GM23338 (cell line): ENCODE results near the gene LIPG. TPM values are rescaled to one million over a fixed set of nuclear protein-coding genes. Genes with fewer than 3 reads are reported as not detected.
"Not testable (repeated sequence)": the region's sequence is repeated elsewhere in the genome, so short reads cannot be mapped to it uniquely, and the experiment has no call there.

Experiments used
- ATAC-seq: fragments of 200-7000 bp; cut with Tn5 transposase; 3 replicates; pipeline ENCODE4 v1.9.1; 2020
- DNase-seq: peaks from one replicate; pipeline ENCODE4 v3.0.0-alpha.2; 2015; ENCODE audit warnings: low spot score
- H2AFZ ChIP-seq: fragments of 200-600 bp; sonication (generic); 2 replicates; pipeline ENCODE4 v1.8.0; 2016; ENCODE audit warnings: antibody characterized with exemption, mild to moderate bottlenecking, moderate library complexity
- H3F3A ChIP-seq: fragments of 200-600 bp; sonication (generic); replicated peaks from 2 replicates; pipeline ENCODE4 v1.8.0; 2017; ENCODE audit warnings: antibody characterized with exemption, mixed run types, low read depth
- H3K27ac ChIP-seq: fragments of 200-600 bp; sonication (generic); 2 replicates; pipeline ENCODE4 v1.6.1; 2016; ENCODE audit warnings: low read depth
- H3K27me3 ChIP-seq: fragments of 200-600 bp; sonication (generic); 2 replicates; pipeline ENCODE4 v1.8.0; 2016; ENCODE audit warnings: mild to moderate bottlenecking, mixed run types, moderate library complexity; ENCODE audit not compliant: insufficient read depth
- H3K36me3 ChIP-seq: fragments of 200-600 bp; sonication (generic); 2 replicates; pipeline ENCODE4 v1.8.0; 2016; ENCODE audit warnings: mild to moderate bottlenecking; ENCODE audit not compliant: insufficient read depth
- H3K4me1 ChIP-seq: fragments of 200-600 bp; sonication (generic); 2 replicates; pipeline ENCODE4 v1.8.0; 2016; ENCODE audit warnings: mild to moderate bottlenecking, moderate library complexity; ENCODE audit not compliant: insufficient read depth
- H3K4me2 ChIP-seq: fragments of 200-600 bp; sonication (generic); 2 replicates; pipeline ENCODE4 v1.7.1; 2017; ENCODE audit warnings: mixed run types
- H3K4me3 ChIP-seq: fragments of 200-600 bp; sonication (generic); 2 replicates; pipeline ENCODE4 v1.6.1; 2016; ENCODE audit warnings: mixed run types
- H3K79me2 ChIP-seq: fragments of 200-600 bp; sonication (generic); replicated peaks from 2 replicates; pipeline ENCODE4 v1.8.0; 2017; ENCODE audit warnings: mild to moderate bottlenecking; ENCODE audit not compliant: insufficient read depth
- H3K9me2 ChIP-seq: fragments of 200-600 bp; sonication (generic); 2 replicates; pipeline ENCODE4 v1.8.0; 2017; ENCODE audit not compliant: insufficient read depth
- H4K20me1 ChIP-seq: fragments of 200-600 bp; sonication (generic); replicated peaks from 2 replicates; pipeline ENCODE4 v1.8.0; 2017; ENCODE audit warnings: mild to moderate bottlenecking; ENCODE audit not compliant: insufficient read depth
- H3K27ac Mint-ChIP-seq: 2 replicates; pipeline ENCODE4 v1.8.0; 2020; ENCODE audit warnings: inconsistent platforms, mild to moderate bottlenecking, moderate library complexity, mixed read lengths
- H3K27me3 Mint-ChIP-seq: 3 replicates; pipeline ENCODE4 v1.8.0; 2022; ENCODE audit warnings: low read depth, mild to moderate bottlenecking, moderate library complexity, mixed read lengths, inconsistent platforms; ENCODE audit not compliant: insufficient read depth, poor library complexity
- H3K36me3 Mint-ChIP-seq: 3 replicates; pipeline ENCODE4 v1.8.0; 2021; ENCODE audit warnings: low read depth, mild to moderate bottlenecking, inconsistent platforms, moderate library complexity, mixed read lengths
- H3K4me1 Mint-ChIP-seq: 3 replicates; pipeline ENCODE4 v1.8.0; 2020; ENCODE audit warnings: mild to moderate bottlenecking, inconsistent platforms, mixed read lengths
- H3K4me3 Mint-ChIP-seq: 3 replicates; pipeline ENCODE4 v1.8.0; 2021; ENCODE audit warnings: moderate library complexity, mild to moderate bottlenecking, inconsistent platforms, mixed read lengths
- H3K9me3 Mint-ChIP-seq: 3 replicates; pipeline ENCODE4 v1.8.0; 2020; ENCODE audit warnings: moderate library complexity, mild to moderate bottlenecking, inconsistent platforms, mixed read lengths
- CREB1 ChIP-seq: fragments of 250-450 bp; sonication (Bioruptor Pico); IDR thresholded peaks from 2 replicates; pipeline ENCODE4 v1.5.0; 2020; ENCODE audit warnings: low read depth, mild to moderate bottlenecking, moderate library complexity
- EZH2phosphoT487 ChIP-seq: fragments of 200-600 bp; sonication (generic); IDR thresholded peaks from one replicate; pipeline ENCODE4 v1.8.1; 2018; ENCODE audit warnings: antibody characterized with exemption; ENCODE audit not compliant: unreplicated experiment
- JUNB ChIP-seq: IDR thresholded peaks from one replicate; pipeline ENCODE4 v1.6.1; 2016; ENCODE audit warnings: antibody characterized with exemption; ENCODE audit not compliant: unreplicated experiment
- polyA plus RNA-seq: library from polyadenylated mRNA; unstranded; fragments of >200 nt; fragmentation: Nextera tagmentation; extraction: Ambion mirVana; gene quantifications from 2 replicates; pipeline ENCODE4 v1.2.1, GENCODE V29; 2016
- total RNA-seq: library from RNA; depleted of rRNA; stranded (reverse); fragments of >200 nt; shearing (Covaris generic); gene quantifications from 2 replicates; pipeline ENCODE4 v1.2.3, GENCODE V29; 2014
- TF ChIP-seq, protein P1 (sequence below): IDR thresholded peaks from one replicate; pipeline ENCODE4 v1.6.1; 2018; ENCODE audit warnings: antibody characterized with exemption; ENCODE audit not compliant: unreplicated experiment
- TF ChIP-seq, protein P2 (sequence below): IDR thresholded peaks from 2 replicates; pipeline ENCODE4 v1.6.1; 2016; ENCODE audit warnings: antibody characterized with exemption

LIPG gene
- total and polyA plus RNA-seq, 2 experiments from 2014 or later: 4.9 to 17.7 TPM

- DNase-seq, H3K9me3 Mint-ChIP-seq, H2AFZ ChIP-seq, H4K20me1 ChIP-seq, H3K27me3 ChIP-seq, H3K4me2 ChIP-seq, H3F3A ChIP-seq, ATAC-seq, H3K4me3 Mint-ChIP-seq, H3K36me3 ChIP-seq, H3K79me2 ChIP-seq, H3K27ac Mint-ChIP-seq, H3K4me3 ChIP-seq, H3K4me1 ChIP-seq, H3K27me3 Mint-ChIP-seq, H3K27ac ChIP-seq, H3K9me2 ChIP-seq: not testable (repeated sequence)
- H3K36me3 Mint-ChIP-seq: peaks cover 18% of the 10 kb centered on the region
- peaks cover 13% of the 10 kb centered on the region; the same call in 2 of the 3 replicates for H3K4me1 Mint-ChIP-seq
These were observed 23.1 kb downstream of the LIPG start for GRCh38 chr18:49584951-49585350.

GRCh38 chr18:49585781-49586663 is 24.2 kb downstream of the LIPG start:
- TF ChIP-seq EZH2phosphoT487 (no peak), JUNB (no peak)
- TF ChIP-seq, protein P1, sequence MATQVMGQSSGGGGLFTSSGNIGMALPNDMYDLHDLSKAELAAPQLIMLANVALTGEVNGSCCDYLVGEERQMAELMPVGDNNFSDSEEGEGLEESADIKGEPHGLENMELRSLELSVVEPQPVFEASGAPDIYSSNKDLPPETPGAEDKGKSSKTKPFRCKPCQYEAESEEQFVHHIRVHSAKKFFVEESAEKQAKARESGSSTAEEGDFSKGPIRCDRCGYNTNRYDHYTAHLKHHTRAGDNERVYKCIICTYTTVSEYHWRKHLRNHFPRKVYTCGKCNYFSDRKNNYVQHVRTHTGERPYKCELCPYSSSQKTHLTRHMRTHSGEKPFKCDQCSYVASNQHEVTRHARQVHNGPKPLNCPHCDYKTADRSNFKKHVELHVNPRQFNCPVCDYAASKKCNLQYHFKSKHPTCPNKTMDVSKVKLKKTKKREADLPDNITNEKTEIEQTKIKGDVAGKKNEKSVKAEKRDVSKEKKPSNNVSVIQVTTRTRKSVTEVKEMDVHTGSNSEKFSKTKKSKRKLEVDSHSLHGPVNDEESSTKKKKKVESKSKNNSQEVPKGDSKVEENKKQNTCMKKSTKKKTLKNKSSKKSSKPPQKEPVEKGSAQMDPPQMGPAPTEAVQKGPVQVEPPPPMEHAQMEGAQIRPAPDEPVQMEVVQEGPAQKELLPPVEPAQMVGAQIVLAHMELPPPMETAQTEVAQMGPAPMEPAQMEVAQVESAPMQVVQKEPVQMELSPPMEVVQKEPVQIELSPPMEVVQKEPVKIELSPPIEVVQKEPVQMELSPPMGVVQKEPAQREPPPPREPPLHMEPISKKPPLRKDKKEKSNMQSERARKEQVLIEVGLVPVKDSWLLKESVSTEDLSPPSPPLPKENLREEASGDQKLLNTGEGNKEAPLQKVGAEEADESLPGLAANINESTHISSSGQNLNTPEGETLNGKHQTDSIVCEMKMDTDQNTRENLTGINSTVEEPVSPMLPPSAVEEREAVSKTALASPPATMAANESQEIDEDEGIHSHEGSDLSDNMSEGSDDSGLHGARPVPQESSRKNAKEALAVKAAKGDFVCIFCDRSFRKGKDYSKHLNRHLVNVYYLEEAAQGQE: no peak
- H3K27me3 ChIP-seq: no peaks in the 10 kb centered on the region
- ATAC-seq (no peak; the same call in 2 of the 3 replicates), DNase-seq (peak; percentile 38)
- Mint-ChIP-seq H3K9me3 (no peaks in the 10 kb centered on the region), H3K4me1 (peaks cover 13% of the 10 kb centered on the region; the same call in 2 of the 3 replicates), H3K36me3 (peaks cover 15% of the 10 kb centered on the region), H3K27ac (no peak overlapping the region), H3K27me3 (peaks cover 10% of the 10 kb centered on the region), H3K4me3 (no peak overlapping the region)
- no peak overlapping the region for H3K4me2 ChIP-seq
- no peak overlapping the region for H3K4me3 ChIP-seq
- H2AFZ ChIP-seq: no peak overlapping the region
- no peaks in the 10 kb centered on the region for H3K9me2 ChIP-seq
- H3K36me3 ChIP-seq: peaks cover 3% of the 10 kb centered on the region; the same call in 1 of the 2 replicates
- no peaks in the 10 kb centered on the region; the same call in 1 of the 2 replicates for H4K20me1 ChIP-seq
- H3K27ac ChIP-seq: no peak overlapping the region
- no peaks in the 10 kb centered on the region for H3F3A ChIP-seq
- H3K79me2 ChIP-seq: no peaks in the 10 kb centered on the region
- H3K4me1 ChIP-seq: peaks cover 4% of the 10 kb centered on the region; the same call in 1 of the 2 replicates

DNA sequence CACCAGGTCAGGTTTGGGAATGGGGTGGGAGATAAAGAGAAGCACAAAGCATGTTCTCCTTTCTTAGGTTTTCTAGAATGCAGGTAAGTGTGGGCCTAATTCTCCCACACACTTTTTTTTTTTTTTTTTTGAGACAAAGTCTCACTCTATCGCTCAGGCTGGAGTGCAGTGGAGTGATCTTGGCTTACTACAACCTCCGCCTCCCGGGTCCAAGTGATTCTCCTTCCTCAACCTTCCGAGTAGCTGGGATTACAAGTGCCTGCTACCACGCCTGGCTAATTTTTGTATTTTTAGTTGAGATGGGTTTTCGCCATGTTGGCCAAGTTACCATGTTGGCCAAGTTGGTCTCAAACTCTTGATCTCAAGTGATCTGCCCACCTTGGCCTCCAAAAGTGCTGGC is 26.3 kb downstream of the LIPG start:
- no peaks in the 10 kb centered on the region for H3K27me3 ChIP-seq
- H3F3A ChIP-seq: no peaks in the 10 kb centered on the region
- H3K79me2 ChIP-seq: no peaks in the 10 kb centered on the region
- no peak overlapping the region for H2AFZ ChIP-seq
- Mint-ChIP-seq H3K27me3 (peaks cover 6% of the 10 kb centered on the region), H3K36me3 (peaks cover 13% of the 10 kb centered on the region), H3K4me1 (peaks cover 13% of the 10 kb centered on the region; the same call in 2 of the 3 replicates), H3K27ac (no peak overlapping the region), H3K9me3 (no peaks in the 10 kb centered on the region), H3K4me3 (no peak overlapping the region)
- H3K4me3 ChIP-seq: no peak overlapping the region
- no peak for DNase-seq
- H3K4me2 ChIP-seq: no peak overlapping the region
- no peak for ATAC-seq
- peaks cover 3% of the 10 kb centered on the region; the same call in 1 of the 2 replicates for H3K36me3 ChIP-seq
- peaks cover 4% of the 10 kb centered on the region; the same call in 1 of the 2 replicates for H3K4me1 ChIP-seq
- H4K20me1 ChIP-seq: no peaks in the 10 kb centered on the region; the same call in 1 of the 2 replicates
- H3K27ac ChIP-seq: no peak overlapping the region
- no peaks in the 10 kb centered on the region for H3K9me2 ChIP-seq
- TF ChIP-seq CREB1 (CRISPR knock-in tag): no peak
- TF ChIP-seq, protein P2, sequence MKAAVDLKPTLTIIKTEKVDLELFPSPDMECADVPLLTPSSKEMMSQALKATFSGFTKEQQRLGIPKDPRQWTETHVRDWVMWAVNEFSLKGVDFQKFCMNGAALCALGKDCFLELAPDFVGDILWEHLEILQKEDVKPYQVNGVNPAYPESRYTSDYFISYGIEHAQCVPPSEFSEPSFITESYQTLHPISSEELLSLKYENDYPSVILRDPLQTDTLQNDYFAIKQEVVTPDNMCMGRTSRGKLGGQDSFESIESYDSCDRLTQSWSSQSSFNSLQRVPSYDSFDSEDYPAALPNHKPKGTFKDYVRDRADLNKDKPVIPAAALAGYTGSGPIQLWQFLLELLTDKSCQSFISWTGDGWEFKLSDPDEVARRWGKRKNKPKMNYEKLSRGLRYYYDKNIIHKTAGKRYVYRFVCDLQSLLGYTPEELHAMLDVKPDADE: no peak
